ENCODE results near the gene CYTH1.

GRCh38 chr17:78732354-78732753, 49.7 kb downstream of the CYTH1 start:
- no peak for TF ChIP-seq CTCF (IDR thresholded peaks at IDR 0.05; ENCODE audit: insufficient read depth, low read depth, low read length)
- TF ChIP-seq EZH2 (IDR thresholded peaks at IDR 0.05; ENCODE audit: insufficient read depth, low read length), result no peak

Data from astrocyte (in vitro differentiated cells and primary cell).